GM18502 (cell line): ENCODE measurements around the gene SFMBT2.

Source experiments
- ATAC-seq: cut with Tn5 transposase; IDR thresholded peaks from one replicate; pipeline ENCODE4 v1.9.1; 2021; ENCODE audit warnings: mild to moderate bottlenecking; ENCODE audit not compliant: unreplicated experiment, poor library complexity

SFMBT2 gene

GRCh38 chr10:7426349-7426748 is 15.5 kb upstream of the SFMBT2 start:
- no peak for ATAC-seq

DNA sequence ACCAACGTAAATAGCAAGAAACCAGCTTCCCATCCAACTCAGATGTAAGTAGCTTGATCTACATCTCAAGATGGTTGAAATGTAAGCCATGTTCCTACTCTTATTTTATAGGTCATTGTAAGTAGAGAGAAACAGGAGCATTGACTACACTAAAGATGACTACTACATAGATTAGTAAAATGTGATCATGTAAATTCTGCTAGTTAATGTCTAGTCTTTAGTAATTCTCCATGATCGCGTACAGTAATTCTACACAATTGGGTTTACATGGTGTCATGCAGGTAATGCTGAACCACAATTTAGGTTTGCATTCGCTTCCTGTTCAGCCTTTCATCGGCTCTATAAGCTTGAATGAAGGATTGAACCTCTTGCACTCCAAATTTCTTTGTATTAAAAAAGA is 14.9 kb upstream of the SFMBT2 start:
- no peak for ATAC-seq

DNA sequence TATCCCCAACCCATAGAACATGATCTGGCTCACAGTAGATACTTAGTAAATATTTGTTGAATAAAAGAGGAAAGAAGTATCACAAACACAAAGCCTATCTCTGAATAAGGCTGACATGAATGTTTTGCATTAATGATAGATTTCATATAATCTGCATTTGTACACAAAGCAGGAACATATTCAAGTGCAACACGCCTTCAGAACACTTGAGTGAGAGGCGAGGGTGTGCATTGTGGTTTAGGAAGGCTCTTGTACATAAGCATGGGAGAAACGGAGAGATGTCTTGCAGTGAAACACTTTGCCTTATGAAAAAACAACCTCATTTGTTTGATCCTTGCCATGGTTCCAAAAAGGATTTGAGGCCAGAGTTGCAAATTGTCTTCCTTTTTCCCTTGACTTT is 14.1 kb upstream of the SFMBT2 start:
- no peak for ATAC-seq

DNA sequence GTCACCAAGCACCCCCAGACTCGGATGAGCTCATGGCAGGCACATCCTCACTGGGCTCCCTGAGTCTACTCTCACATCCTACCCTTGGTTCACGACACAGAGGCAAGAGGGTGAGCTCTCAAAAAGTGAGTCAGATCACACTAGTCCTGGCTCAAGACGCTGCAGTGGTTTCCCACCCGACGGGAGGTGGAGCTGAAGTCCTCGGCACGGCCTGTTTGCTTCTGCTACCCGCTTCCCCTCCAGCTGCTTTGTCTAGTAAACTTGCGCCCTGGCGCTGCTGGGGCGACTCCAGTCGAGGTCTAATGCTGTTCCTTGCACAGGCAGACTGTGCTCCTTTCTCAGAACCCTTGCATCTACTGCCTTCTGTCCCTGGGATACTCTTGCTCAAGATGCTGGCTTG is 13.5 kb upstream of the SFMBT2 start:
- no peak for ATAC-seq

- no peak for ATAC-seq
Measured at GRCh38 chr10:7423521-7423920, 12.7 kb upstream of the SFMBT2 start.

GRCh38 chr10:7421526-7421925 is 10.7 kb upstream of the SFMBT2 start:
- no peak for ATAC-seq

GRCh38 chr10:7419998-7420397 is 9.2 kb upstream of the SFMBT2 start:
- ATAC-seq: no peak

DNA sequence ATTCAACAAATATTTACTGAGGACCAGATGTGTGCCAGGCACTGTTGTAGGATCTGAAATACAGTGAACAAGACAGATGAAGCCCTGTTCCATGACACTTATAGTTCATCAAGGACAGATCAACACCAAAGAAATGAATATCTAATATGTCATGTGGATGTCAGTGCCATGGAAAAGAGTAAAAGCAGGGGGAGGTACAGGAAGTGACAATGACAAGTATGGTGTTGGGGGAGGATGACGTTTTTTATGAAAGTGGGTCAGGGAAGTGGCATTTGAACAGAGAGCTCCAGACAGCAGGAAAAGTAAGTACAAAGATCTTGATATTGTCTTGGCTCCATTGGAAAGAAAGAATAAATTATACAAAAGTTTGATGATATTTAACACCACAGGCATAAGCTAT is 7.0 kb upstream of the SFMBT2 start:
- no peak for ATAC-seq

GRCh38 chr10:7417103-7417623 is 6.3 kb upstream of the SFMBT2 start:
- no peak for ATAC-seq

DNA sequence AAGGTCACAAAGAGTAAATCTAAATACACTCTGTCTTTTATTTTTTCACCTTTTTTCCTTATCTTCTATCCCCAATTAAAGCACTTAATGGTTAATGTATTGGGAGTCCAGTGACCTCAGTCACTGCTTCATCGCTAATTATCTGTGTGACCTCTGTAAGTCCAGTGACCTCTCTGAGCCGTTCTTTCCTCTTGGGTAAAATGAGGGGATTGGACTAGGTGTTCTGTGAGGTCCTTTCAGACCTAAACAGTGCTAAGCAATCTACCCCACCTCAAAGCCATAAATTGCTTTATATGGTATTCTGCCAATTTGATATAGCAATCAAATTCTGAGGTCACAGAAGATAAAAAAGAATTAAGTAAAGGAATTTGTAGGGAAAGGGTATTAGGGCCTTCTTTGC is 3.9 kb upstream of the SFMBT2 start:
- no peak for ATAC-seq

DNA sequence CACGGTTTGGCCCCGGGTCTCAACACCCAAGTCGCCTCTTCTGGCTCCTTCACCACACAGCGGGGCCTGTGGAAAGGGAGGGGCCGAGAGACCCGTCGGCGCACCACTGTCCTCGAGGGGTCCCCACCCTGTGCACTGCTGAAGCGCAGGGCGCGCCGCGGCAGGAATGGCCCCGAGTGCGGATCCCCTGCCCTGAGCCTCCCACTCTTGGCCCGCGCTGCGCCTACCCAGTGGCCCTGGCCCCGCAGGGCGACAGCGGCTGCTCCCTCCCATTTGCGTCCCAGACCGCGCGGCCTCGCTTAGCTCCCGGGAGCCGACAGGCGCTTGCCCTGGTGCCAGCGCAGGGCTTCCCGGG is 2.1 kb upstream of the SFMBT2 start:
- no peak for ATAC-seq

GRCh38 chr10:7412237-7412927 is 1.5 kb upstream of the SFMBT2 start:
- ATAC-seq: no peak

DNA sequence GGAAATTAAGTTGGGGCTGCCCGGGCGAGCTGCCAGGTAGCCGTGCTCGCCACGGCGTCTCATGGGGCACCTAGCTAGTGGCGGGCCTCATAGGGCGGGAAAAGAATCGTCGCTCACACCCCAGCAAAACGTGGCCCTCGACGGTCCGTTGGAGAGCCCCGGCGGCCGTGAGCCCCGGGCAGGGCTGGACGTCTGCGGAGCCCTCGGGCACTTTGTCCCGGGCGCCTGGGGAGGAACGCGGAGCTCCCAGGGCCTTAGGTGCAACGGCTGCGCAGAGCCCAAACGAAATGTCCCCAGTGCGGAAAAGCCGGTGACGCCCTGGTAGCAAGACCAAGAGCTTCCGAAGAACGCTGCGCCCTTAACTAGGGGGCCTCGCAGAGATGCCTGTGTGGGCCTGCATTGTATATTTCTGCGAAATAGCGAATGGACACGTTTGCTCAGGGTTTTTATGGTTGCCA is 866 bp upstream of the SFMBT2 start:
- no peak for ATAC-seq

DNA sequence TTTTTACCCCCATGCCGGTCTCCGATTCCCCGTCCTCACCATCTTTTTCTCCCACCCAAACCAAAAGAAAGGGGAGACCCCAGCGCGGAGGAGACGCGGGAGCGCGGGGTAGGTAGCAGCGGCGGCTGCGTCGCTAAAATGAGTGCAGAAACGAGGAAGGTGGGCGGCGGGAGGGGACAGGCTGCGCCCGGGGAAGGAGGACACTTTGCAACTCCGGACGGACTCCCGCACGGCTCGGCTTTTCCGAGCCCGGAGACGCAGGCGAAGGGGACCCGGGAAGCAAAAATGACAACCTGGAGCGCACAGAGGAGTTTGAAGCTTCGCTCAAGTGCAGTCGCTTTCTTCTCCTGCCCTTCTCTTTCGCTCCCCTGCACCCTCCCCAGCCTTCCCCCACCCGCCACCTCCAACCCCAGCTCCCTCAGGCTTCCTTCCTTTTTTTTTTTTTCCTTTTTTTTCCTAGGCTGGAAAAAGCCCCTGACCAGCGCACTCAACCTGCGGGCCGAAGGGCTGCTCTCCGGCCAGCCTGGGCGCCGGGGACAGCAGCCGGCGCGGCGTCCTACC is 453 bp downstream of the SFMBT2 start:
- ATAC-seq: no peak

- no peak for ATAC-seq
Measured at GRCh38 chr10:7409732-7410168, 1.1 kb downstream of the SFMBT2 start.

- ATAC-seq: peak; percentile 45
Measured at GRCh38 chr10:7409045-7409731, 1.6 kb downstream of the SFMBT2 start.

GRCh38 chr10:7408291-7409044 is 2.4 kb downstream of the SFMBT2 start:
- ATAC-seq: peak; percentile 25

DNA sequence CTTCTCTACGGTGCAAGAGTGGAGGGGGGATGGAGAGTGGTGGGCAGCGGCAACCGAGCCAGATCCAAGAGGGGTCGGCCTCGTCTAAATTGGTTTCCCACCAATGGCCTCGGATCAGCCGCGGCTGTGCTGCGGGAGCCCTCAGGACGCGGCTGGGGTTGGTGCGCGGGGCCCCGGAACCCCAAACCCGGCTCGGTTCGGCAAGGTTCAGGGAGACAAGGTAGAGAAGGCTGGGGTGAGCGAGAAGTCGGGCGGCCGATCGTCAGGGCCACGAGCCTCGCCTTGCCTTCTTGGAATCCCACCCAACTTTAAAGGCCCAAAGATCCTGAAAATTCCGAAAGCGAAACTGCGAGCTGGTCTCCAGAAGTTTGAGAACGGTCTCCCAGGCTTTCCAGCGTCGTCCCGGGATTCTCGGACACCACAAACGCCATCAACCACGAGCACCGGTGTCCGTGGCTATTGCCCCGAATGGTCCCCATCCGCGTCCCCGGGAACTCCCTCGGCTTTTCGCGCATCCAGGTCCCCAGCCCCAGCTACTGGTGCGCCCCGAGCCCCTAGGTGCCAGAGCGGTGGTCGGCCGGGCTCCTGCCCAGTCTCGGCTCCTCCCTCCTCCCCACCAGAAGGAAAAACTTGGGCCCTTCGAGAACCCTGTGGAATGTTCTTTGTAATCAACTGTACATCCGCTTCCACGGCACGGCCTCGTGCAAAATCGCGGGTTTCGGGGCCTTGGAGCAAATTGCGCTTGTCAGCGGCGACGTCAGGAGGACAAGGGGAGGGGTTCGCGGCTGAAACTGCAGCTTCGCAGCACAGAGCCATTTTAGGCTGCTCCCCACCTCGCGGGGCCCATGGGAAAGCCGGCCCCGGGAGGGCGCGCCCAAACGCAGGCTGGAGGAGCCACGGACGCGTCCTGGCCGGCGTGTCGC is 3.2 kb downstream of the SFMBT2 start:
- ATAC-seq: peak; percentile 7

- no peak for ATAC-seq
Measured at GRCh38 chr10:7406712-7407333, 4.0 kb downstream of the SFMBT2 start.
